ENCODE data around the gene COX5B.

The COX5B gene

GRCh38 chr2:97653874-97654273, 8.0 kb downstream of the COX5B start:
- in situ Hi-C loops (cut with MboI; ENCODE audit: low sequenced_read_pairs): loop anchor here (25.0 kb wide), 1 partner anchor 1592 kb away; no protein-coding TSS in a partner anchor

GRCh38 chr2:97654309-97654708, 8.4 kb downstream of the COX5B start:
- in situ Hi-C loops (cut with MboI; ENCODE audit: low sequenced_read_pairs): loop anchor here (25.0 kb wide), 1 partner anchor 1592 kb away; no protein-coding TSS in a partner anchor

GRCh38 chr2:97654791-97655190, 8.9 kb downstream of the COX5B start:
- in situ Hi-C loops (cut with MboI; ENCODE audit: low sequenced_read_pairs): loop anchor here (25.0 kb wide), 1 partner anchor 1592 kb away; no protein-coding TSS in a partner anchor

- in situ Hi-C loops (cut with MboI; ENCODE audit: low sequenced_read_pairs): loop anchor here (25.0 kb wide), 1 partner anchor 1594 kb away; no protein-coding TSS in a partner anchor
Observed at GRCh38 chr2:97656129-97656755, 10.4 kb downstream of the COX5B start.

GRCh38 chr2:97656905-97657587, 11.2 kb downstream of the COX5B start:
- in situ Hi-C loops (cut with MboI; ENCODE audit: low sequenced_read_pairs): loop anchor here (25.0 kb wide), 1 partner anchor 1595 kb away; no protein-coding TSS in a partner anchor

GRCh38 chr2:97657986-97658690, 12.3 kb downstream of the COX5B start:
- in situ Hi-C loops (cut with MboI; ENCODE audit: low sequenced_read_pairs): loop anchor here (25.0 kb wide), 1 partner anchor 1596 kb away; no protein-coding TSS in a partner anchor

- in situ Hi-C loops (cut with MboI; ENCODE audit: low sequenced_read_pairs): loop anchor here (25.0 kb wide), 1 partner anchor 1596 kb away; no protein-coding TSS in a partner anchor
Observed at GRCh38 chr2:97658691-97659157, 12.9 kb downstream of the COX5B start.

GRCh38 chr2:97659256-97660043, 13.6 kb downstream of the COX5B start:
- in situ Hi-C loops (cut with MboI; ENCODE audit: low sequenced_read_pairs): loop anchor here (25.0 kb wide), 1 partner anchor 1597 kb away; no protein-coding TSS in a partner anchor

GRCh38 chr2:97660044-97660774, 14.3 kb downstream of the COX5B start:
- in situ Hi-C loops (cut with MboI; ENCODE audit: low sequenced_read_pairs): loop anchor here (25.0 kb wide), 1 partner anchor 1598 kb away; no protein-coding TSS in a partner anchor

GRCh38 chr2:97660775-97661389, 15.0 kb downstream of the COX5B start:
- in situ Hi-C loops (cut with MboI; ENCODE audit: low sequenced_read_pairs): loop anchor here (25.0 kb wide), 1 partner anchor 1599 kb away; no protein-coding TSS in a partner anchor

GRCh38 chr2:97661927-97662326, 16.1 kb downstream of the COX5B start:
- in situ Hi-C loops (cut with MboI; ENCODE audit: low sequenced_read_pairs): loop anchor here (25.0 kb wide), 1 partner anchor 1600 kb away; no protein-coding TSS in a partner anchor

- in situ Hi-C loops (cut with MboI; ENCODE audit: low sequenced_read_pairs): loop anchor here (25.0 kb wide), 1 partner anchor 1600 kb away; no protein-coding TSS in a partner anchor
Observed at GRCh38 chr2:97662386-97662894, 16.6 kb downstream of the COX5B start.

GRCh38 chr2:97662895-97663625, 17.2 kb downstream of the COX5B start:
- in situ Hi-C loops (cut with MboI; ENCODE audit: low sequenced_read_pairs): loop anchor here (25.0 kb wide), 1 partner anchor 1601 kb away; no protein-coding TSS in a partner anchor

- in situ Hi-C loops (cut with MboI; ENCODE audit: low sequenced_read_pairs): loop anchor here (25.0 kb wide), 1 partner anchor 1601 kb away; no protein-coding TSS in a partner anchor
Observed at GRCh38 chr2:97663626-97663961, 17.7 kb downstream of the COX5B start.

GRCh38 chr2:97663962-97664635, 18.2 kb downstream of the COX5B start, which contains the start of gene ACTR1B:
TSS of gene ACTR1B (minus strand) at chr2:97664044. CDS start at chr2:97663890, 154 bp downstream.
- in situ Hi-C loops (cut with MboI; ENCODE audit: low sequenced_read_pairs): loop anchor here (25.0 kb wide), 1 partner anchor 1602 kb away; no protein-coding TSS in a partner anchor

GRCh38 chr2:97664636-97664970, 18.7 kb downstream of the COX5B start:
- in situ Hi-C loops (cut with MboI; ENCODE audit: low sequenced_read_pairs): loop anchor here (25.0 kb wide), 1 partner anchor 1602 kb away; no protein-coding TSS in a partner anchor

GRCh38 chr2:97669448-97669847, 23.6 kb downstream of the COX5B start, which contains the start of gene C2orf92:
TSS of gene C2orf92 (plus strand) at chr2:97669713. CDS start at chr2:97669789, 76 bp downstream.
- in situ Hi-C loops (cut with MboI; ENCODE audit: low sequenced_read_pairs): loop anchor here (25.0 kb wide), 1 partner anchor 1607 kb away; no protein-coding TSS in a partner anchor

Measured in HL-60/S4 treated with phorbol 12-myristate 13-acetate at 8.2 ng/mL for 4 days and 3 days (cell line).